HepG2 (cell line): ENCODE results near the gene GFOD1. TPM values are rescaled to one million over a fixed set of nuclear protein-coding genes. Genes with fewer than 3 reads are reported as not detected.

Source experiments
- ATAC-seq: fragments of 200-7000 bp; cut with Tn5 transposase; 3 replicates; pipeline ENCODE4 v1.9.1; 2020; ENCODE audit warnings: mild to moderate bottlenecking, moderate library complexity
- BruUV-seq: library from RNA; stranded (reverse); fragments of 400-500 nt; replicated peaks from 2 replicates; lab custom pipeline; 2021; lab: Mats Ljungman, UMichigan
- CTCF ChIA-PET: fragments of 300-600 bp; formaldehyde crosslinking; extraction: SDS; loops from one replicate; lab custom pipeline; 2021; ENCODE audit warnings: low total read pairs, inconsistent platforms, low intra/inter-chr PET ratio; lab: Yijun Ruan, JAX
- POLR2A ChIA-PET: fragments of 350-600 bp; sonication (Branson Sonifier 250); formaldehyde crosslinking; loops from one replicate; lab custom pipeline; 2020; ENCODE audit warnings: antibody characterized with exemption, inconsistent platforms; lab: Yijun Ruan, JAX
- DNase-seq: peaks from one replicate; pipeline ENCODE4 v3.0.0-alpha.2; 2015; ENCODE audit warnings: low spot score
- FAIRE-seq: peaks from 3 replicates; lab custom pipeline; 2011; peaks lifted over from hg19 to GRCh38; lab: Jason Lieb, UNC
- H2AFZ ChIP-seq: one replicate; pipeline ENCODE4 v1.6.1; 2011; ENCODE audit warnings: low read length, inconsistent platforms
- H3K27ac ChIP-seq: fragments of 300-600 bp; 3 replicates; pipeline ENCODE4 v1.8.0; 2011; ENCODE audit warnings: mixed run types, mild to moderate bottlenecking, mixed read lengths, low read length, inconsistent platforms; ENCODE audit not compliant: insufficient read depth; ENCODE audit errors: extremely low read length
- H3K27me3 ChIP-seq, 2 experiments: fragments of 200-600 bp in 1 of 2; 2 replicates in 1 of 2; 3 replicates in 1 of 2; pipeline versions ENCODE4 v1.6.0 to v1.8.0; 2011; ENCODE audit warnings: low read length in 2 of 2, mild to moderate bottlenecking in 2 of 2, moderate library complexity in 2 of 2, inconsistent platforms in 1 of 2; ENCODE audit not compliant: insufficient read depth in 2 of 2, control insufficient read depth in 1 of 2
- H3K36me3 ChIP-seq, 2 experiments: fragments of 200-600 bp in 1 of 2; replicated peaks in 1 of 2; 2 replicates in 1 of 2; 3 replicates in 1 of 2; pipeline versions ENCODE4 v1.5.1 to v1.8.0; 2011; ENCODE audit warnings: low read length in 2 of 2, inconsistent platforms in 1 of 2; ENCODE audit not compliant: insufficient read depth in 2 of 2, control insufficient read depth in 1 of 2
- H3K4me1 ChIP-seq: 2 replicates; pipeline ENCODE4 v1.5.1; 2012; ENCODE audit warnings: low read length, inconsistent platforms; ENCODE audit not compliant: insufficient read depth
- H3K4me2 ChIP-seq: 2 replicates; pipeline ENCODE4 v1.6.0; 2011; ENCODE audit warnings: low read depth, low read length, inconsistent platforms
- H3K4me3 ChIP-seq, 3 experiments: fragments of 200-600 bp in 1 of 3; sonication (generic), shearing (Covaris generic) in 1 of 3; replicated peaks in 1 of 3; 2 replicates each; pipeline ENCODE4 v1.5.1; 2011 to 2016; ENCODE audit warnings: low read length in 3 of 3, inconsistent platforms in 2 of 3, low read depth in 2 of 3, mild to moderate bottlenecking in 2 of 3, control low read depth in 1 of 3, mixed read lengths in 1 of 3; ENCODE audit not compliant: insufficient read depth in 1 of 3
- H3K79me2 ChIP-seq: one replicate; pipeline ENCODE4 v1.6.1; 2011; ENCODE audit warnings: low read length, inconsistent platforms; ENCODE audit not compliant: insufficient read depth
- H3K9ac ChIP-seq: 2 replicates; pipeline ENCODE4 v1.6.0; 2011; ENCODE audit warnings: mild to moderate bottlenecking, low read depth, low read length, inconsistent platforms; ENCODE audit not compliant: insufficient read depth
- H3K9me3 ChIP-seq: 2 replicates; pipeline ENCODE4 v1.5.1; 2012; ENCODE audit warnings: mild to moderate bottlenecking, low read length
- H4K20me1 ChIP-seq: 2 replicates; pipeline ENCODE4 v1.6.0; 2011; ENCODE audit warnings: inconsistent platforms, mild to moderate bottlenecking, low read length, moderate library complexity; ENCODE audit not compliant: insufficient read depth
- DMAP1 ChIP-seq: IDR thresholded peaks from 2 replicates; pipeline ENCODE4 v1.6.1; 2016
- FOXA1 ChIP-seq, 2 experiments: fragments of 450-650 bp in 1 of 2; sonication (generic) in 1 of 2; formaldehyde crosslinking in 1 of 2; IDR thresholded peaks; 2 replicates each; pipeline versions ENCODE4 v1.4.0 to v1.6.1; 2016 to 2020; ENCODE audit warnings: missing genetic modification reagents in 1 of 2
- JUNB ChIP-seq: sonication (generic); formaldehyde crosslinking; IDR thresholded peaks from 2 replicates; pipeline ENCODE4 v1.8.0; 2022; ENCODE audit warnings: missing genetic modification reagents, mild to moderate bottlenecking, borderline replicate concordance
- KAT8 ChIP-seq: IDR thresholded peaks from 2 replicates; pipeline ENCODE4 v1.6.1; 2016; ENCODE audit warnings: missing genetic modification reagents, missing compliant biosample characterization
- MTF2 ChIP-seq: sonication (generic); formaldehyde crosslinking; IDR thresholded peaks from 2 replicates; pipeline ENCODE4 v1.5.0; 2020; ENCODE audit warnings: missing genetic modification reagents, borderline replicate concordance
- PHF8 ChIP-seq: sonication (generic); formaldehyde crosslinking; IDR thresholded peaks from 2 replicates; pipeline ENCODE4 v1.5.0; 2020; ENCODE audit warnings: missing genetic modification reagents
- RAD21 ChIP-seq: fragments of 450-650 bp; formaldehyde crosslinking; IDR thresholded peaks from 2 replicates; pipeline ENCODE4 v1.5.0; 2020; ENCODE audit warnings: mild to moderate bottlenecking
- TBX2 ChIP-seq: sonication (generic); formaldehyde crosslinking; IDR thresholded peaks from 2 replicates; pipeline ENCODE4 v1.5.0; 2020; ENCODE audit warnings: missing genetic modification reagents, mild to moderate bottlenecking, borderline replicate concordance
- TSC22D2 ChIP-seq: sonication (generic); formaldehyde crosslinking; IDR thresholded peaks from 2 replicates; pipeline ENCODE4 v1.5.1; 2020; ENCODE audit warnings: missing genetic modification reagents, mild to moderate bottlenecking, borderline replicate concordance
- WIZ ChIP-seq: sonication (generic); formaldehyde crosslinking; IDR thresholded peaks from 2 replicates; pipeline ENCODE4 v1.5.1; 2020; ENCODE audit warnings: mild to moderate bottlenecking, missing genetic modification reagents
- ZBTB38 ChIP-seq: sonication (generic); formaldehyde crosslinking; IDR thresholded peaks from 2 replicates; pipeline ENCODE4 v1.5.1; 2020; ENCODE audit warnings: mild to moderate bottlenecking, missing genetic modification reagents
- ZKSCAN8 ChIP-seq: IDR thresholded peaks from 2 replicates; pipeline ENCODE4 v1.6.1; 2016; ENCODE audit warnings: borderline replicate concordance, missing genetic modification reagents, missing compliant biosample characterization
- ZNF10 ChIP-seq: sonication (generic); formaldehyde crosslinking; IDR thresholded peaks from 2 replicates; pipeline ENCODE4 v1.4.0; 2020; ENCODE audit warnings: mild to moderate bottlenecking, low read depth, missing genetic modification reagents, borderline replicate concordance
- ZNF24 ChIP-seq: fragments of 450-650 bp; IDR thresholded peaks from 2 replicates; pipeline ENCODE4 v1.6.1; 2017; ENCODE audit warnings: antibody characterized with exemption, mild to moderate bottlenecking
- ZNF564 ChIP-seq: sonication (generic); formaldehyde crosslinking; IDR thresholded peaks from 2 replicates; pipeline ENCODE4 v1.8.1; 2023; ENCODE audit warnings: mild to moderate bottlenecking, missing genetic modification reagents
- ZNF569 ChIP-seq: sonication (generic); formaldehyde crosslinking; IDR thresholded peaks from 2 replicates; pipeline ENCODE4 v1.5.0; 2020; ENCODE audit warnings: mild to moderate bottlenecking, missing genetic modification reagents, moderate library complexity, borderline replicate concordance
- ZNF7 ChIP-seq: IDR thresholded peaks from 2 replicates; pipeline ENCODE4 v1.6.1; 2016; ENCODE audit warnings: missing biosample characterization, missing genetic modification reagents
- ZSCAN9 ChIP-seq: IDR thresholded peaks from 2 replicates; pipeline ENCODE4 v1.6.1; 2016; ENCODE audit warnings: borderline replicate concordance
- WGBS: methylation state at CpG from one replicate; pipeline ENCODE4 v1.1.6; 2017; ENCODE audit warnings: low lambda C conversion rate; 5-methylcytosine and 5-hydroxymethylcytosine counted together
- in situ Hi-C: cut with HindIII; loops from 2 replicates; pipeline ENCODE4 v1.10.0; 2017; ENCODE audit warnings: low pct_unique_long_range_greater_than_20kb; ENCODE audit not compliant: extremely low pct_ligation_motif_present
- intact Hi-C: fragments of 100-400 bp; cut with micrococcal nuclease; formaldehyde crosslinking; loops from one replicate; pipeline ENCODE4 v1.10.0; 2022; ENCODE audit not compliant: unreplicated experiment
- polyA plus RNA-seq, 8 experiments: library from polyadenylated mRNA; depleted of rRNA in 3 of 8; stranded (reverse) in 7 of 8; unstranded in 1 of 8; fragments of >200 nt; fragmentation: Illumina TruSeq in 4 of 8; extraction: Trizol in 4 of 8; gene quantifications; 2 replicates each; pipeline versions ENCODE4 v1.2.1 to v1.2.3, GENCODE V29; 2011 to 2016; ENCODE audit warnings: low read depth in 4 of 8, missing spikeins in 1 of 8, mixed read lengths in 1 of 8; ENCODE audit not compliant: insufficient read depth in 1 of 8
- total RNA-seq, 5 experiments: library from RNA; depleted of rRNA; stranded (reverse); fragments of >200 nt; fragmentation: Illumina TruSeq; extraction: Trizol; gene quantifications; 2 replicates each; pipeline ENCODE4 v1.2.3, GENCODE V29; 2016; ENCODE audit warnings: low read depth in 1 of 5
- TF ChIP-seq, protein P1 (sequence below): sonication (generic); formaldehyde crosslinking; IDR thresholded peaks from 2 replicates; pipeline ENCODE4 v1.4.0; 2020; ENCODE audit warnings: missing genetic modification reagents

The GFOD1 gene
- total and polyA plus RNA-seq, 2 of the 13 experiments (the other 11 are each of a cell fraction or from before 2014, with no cell fraction given) = 1.9 to 6.4 TPM

DNA sequence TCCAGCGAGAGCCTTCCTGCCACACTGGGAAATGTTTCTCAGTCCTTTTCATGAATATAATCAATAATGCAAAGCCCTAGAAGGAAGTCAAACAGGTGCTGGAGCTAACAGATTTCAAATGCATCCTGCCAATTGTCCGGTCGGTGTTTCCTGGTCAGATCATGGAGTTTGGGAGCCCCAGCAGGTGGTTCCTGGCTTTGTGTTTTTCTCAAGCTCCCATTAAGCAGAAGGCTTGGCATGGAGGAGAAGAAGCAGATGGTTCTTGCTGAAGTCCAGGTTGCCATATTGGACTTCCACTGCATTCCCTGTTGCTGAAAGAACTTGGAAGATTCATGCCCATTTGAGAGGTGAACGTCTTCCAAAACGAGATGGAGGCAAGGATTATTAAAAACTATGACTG lies 68.6 kb downstream of the GFOD1 start:
- POLR2A ChIA-PET = interaction anchor here (2.9 kb wide), 1 partner anchor 11 kb away, joined by 10 read pairs; no protein-coding TSS in a partner anchor
- 87% methylated on average over 5 of the region's 5 CpGs for WGBS
- no peaks in the 10 kb centered on the region for H3K79me2 ChIP-seq
- H3K36me3 ChIP-seq = no peaks in the 10 kb centered on the region
- H3K9ac ChIP-seq = no peak overlapping the region
- no TSS peak for BruUV-seq
- H3K4me3 ChIP-seq = no peak overlapping the region
- CTCF ChIA-PET = no interaction called here
- DNase-seq = no peak
- intact Hi-C loops = no loop called here
- no peak overlapping the region for H3K4me2 ChIP-seq
- peaks cover 44% of the 10 kb centered on the region for H3K4me1 ChIP-seq
- TF ChIP-seq ZNF569 (CRISPR knock-in tag) = no peak
- TF ChIP-seq, protein P1, sequence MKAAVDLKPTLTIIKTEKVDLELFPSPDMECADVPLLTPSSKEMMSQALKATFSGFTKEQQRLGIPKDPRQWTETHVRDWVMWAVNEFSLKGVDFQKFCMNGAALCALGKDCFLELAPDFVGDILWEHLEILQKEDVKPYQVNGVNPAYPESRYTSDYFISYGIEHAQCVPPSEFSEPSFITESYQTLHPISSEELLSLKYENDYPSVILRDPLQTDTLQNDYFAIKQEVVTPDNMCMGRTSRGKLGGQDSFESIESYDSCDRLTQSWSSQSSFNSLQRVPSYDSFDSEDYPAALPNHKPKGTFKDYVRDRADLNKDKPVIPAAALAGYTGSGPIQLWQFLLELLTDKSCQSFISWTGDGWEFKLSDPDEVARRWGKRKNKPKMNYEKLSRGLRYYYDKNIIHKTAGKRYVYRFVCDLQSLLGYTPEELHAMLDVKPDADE (CRISPR knock-in tag) = no peak
- no peak for TF ChIP-seq ZSCAN9 (CRISPR knock-in tag)
- TF ChIP-seq WIZ (CRISPR knock-in tag) = no peak
- TF ChIP-seq ZKSCAN8 (CRISPR knock-in tag) = no peak
- no peak for TF ChIP-seq FOXA1 (IDR thresholded peaks at IDR 0.05)
- TF ChIP-seq FOXA1 (CRISPR knock-in tag; IDR thresholded peaks at IDR 0.05) = no peak
- no peak for TF ChIP-seq MTF2
- no peak for TF ChIP-seq TBX2 (CRISPR knock-in tag)
- TF ChIP-seq JUNB (CRISPR knock-in tag) = no peak
- no peak for TF ChIP-seq TSC22D2
- TF ChIP-seq ZNF564 (CRISPR knock-in tag) = no peak
- no peak for TF ChIP-seq KAT8
- TF ChIP-seq RAD21 = no peak
- no peak for TF ChIP-seq ZNF10 (CRISPR knock-in tag)
- no peak for TF ChIP-seq ZBTB38 (CRISPR knock-in tag)
- TF ChIP-seq ZNF24 = no peak
- TF ChIP-seq DMAP1 (CRISPR knock-in tag) = no peak
- TF ChIP-seq PHF8 (CRISPR knock-in tag) = no peak
- no peak for TF ChIP-seq ZNF7 (CRISPR knock-in tag)
- H3K27me3 ChIP-seq = no peaks in the 10 kb centered on the region
- H3K9me3 ChIP-seq = no peaks in the 10 kb centered on the region
- H2AFZ ChIP-seq = no peak overlapping the region
- no peak for FAIRE-seq
- H4K20me1 ChIP-seq = no peaks in the 10 kb centered on the region
- no peak overlapping the region for H3K27ac ChIP-seq
- in situ Hi-C loops = no loop called here
- ATAC-seq = no peak
